Kidney glomerular epithelial cell (primary cell): ENCODE results near the gene CDC42BPA.

Source experiments
- DNase-seq: peaks from one replicate; lab custom pipeline; 2025; lab: John Stamatoyannopoulos, UW

Gene CDC42BPA

DNA sequence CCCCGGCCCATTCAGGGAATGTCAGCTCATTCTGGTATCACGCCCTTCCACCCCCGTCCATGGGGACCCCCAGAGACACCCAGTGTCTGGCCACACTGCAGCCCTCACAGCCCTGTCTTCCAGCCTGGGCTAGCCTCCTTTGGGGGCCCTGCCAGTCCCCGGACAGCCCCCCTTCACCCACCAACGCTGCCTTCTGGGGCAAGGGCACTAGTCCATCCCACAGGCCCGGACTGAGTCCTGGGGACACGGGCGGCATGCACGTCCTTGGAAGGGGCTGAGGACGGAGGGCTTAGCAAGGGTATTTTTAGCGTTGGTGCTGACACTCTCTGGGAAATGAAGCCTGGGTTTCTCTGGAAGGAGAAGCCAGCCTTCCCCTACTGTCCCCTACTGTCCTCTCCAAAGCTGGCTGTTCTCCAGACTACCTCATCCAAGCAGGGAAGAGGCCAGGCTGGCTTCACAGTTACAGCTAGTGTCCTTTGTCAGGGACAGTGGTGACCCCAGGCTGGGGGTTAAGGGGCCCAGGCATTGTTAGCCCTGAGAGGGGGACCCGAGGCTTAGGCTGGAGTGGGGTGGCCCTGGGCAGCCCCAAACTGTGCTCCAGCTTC is 338.7 kb downstream of the CDC42BPA start:
- DNase-seq: no peak

DNA sequence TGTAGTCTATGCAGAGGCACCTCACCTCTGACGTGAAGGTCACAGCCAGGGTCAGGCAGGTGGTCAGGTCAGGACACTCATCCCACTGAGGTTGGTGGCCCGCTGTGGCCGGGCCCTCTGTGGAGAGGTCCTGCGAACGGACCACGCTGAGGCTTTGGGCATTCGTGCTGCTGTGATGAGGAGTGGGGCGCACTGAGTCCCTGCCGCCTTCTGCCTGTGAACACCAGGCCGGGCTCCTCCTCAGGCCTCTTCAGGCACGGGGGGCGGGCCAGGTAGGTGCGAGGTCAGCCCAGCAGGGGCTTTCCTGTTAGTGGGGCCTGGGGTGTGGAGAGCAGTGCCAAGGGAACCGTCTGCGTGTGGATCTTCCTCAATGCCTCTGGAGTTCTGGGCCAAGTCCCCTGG is 339.2 kb downstream of the CDC42BPA start:
- DNase-seq: no peak

DNA sequence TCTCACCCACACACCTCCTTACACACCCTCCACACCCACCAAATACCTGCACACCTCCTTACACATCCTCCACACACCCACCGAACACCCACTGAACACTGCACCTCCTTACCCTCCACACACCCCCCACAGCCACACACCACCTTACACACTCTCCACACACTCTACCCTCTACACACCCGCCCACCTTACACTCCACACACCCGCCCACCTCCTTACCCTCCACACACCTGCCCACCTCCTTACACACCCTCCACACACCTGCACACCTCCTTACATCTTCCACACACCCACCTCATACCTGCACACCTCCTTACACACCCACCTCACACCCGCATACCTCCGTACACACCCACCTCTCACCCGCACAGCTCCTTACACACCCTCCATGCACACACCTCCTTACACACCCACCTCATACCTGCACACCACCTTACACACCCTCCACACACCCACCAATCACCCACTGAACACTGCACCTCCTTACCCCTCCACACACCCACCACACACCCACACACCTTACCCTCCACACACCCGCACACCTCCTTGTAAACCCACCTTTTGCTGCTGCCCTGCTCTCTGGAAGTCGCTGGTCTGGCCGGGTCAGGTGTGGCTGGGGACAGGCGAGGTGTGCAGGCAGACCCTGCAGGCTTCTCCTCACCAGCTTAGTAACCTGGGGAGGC is 339.7 kb downstream of the CDC42BPA start:
- no peak for DNase-seq

- DNase-seq: no peak
These were observed 340.5 kb downstream of the CDC42BPA start for GRCh38 chr1:226977643-226978431.

- DNase-seq: no peak
These were observed 341.2 kb downstream of the CDC42BPA start for GRCh38 chr1:226976978-226977642.

- no peak for DNase-seq
These were observed 341.9 kb downstream of the CDC42BPA start for GRCh38 chr1:226976276-226976977.

DNA sequence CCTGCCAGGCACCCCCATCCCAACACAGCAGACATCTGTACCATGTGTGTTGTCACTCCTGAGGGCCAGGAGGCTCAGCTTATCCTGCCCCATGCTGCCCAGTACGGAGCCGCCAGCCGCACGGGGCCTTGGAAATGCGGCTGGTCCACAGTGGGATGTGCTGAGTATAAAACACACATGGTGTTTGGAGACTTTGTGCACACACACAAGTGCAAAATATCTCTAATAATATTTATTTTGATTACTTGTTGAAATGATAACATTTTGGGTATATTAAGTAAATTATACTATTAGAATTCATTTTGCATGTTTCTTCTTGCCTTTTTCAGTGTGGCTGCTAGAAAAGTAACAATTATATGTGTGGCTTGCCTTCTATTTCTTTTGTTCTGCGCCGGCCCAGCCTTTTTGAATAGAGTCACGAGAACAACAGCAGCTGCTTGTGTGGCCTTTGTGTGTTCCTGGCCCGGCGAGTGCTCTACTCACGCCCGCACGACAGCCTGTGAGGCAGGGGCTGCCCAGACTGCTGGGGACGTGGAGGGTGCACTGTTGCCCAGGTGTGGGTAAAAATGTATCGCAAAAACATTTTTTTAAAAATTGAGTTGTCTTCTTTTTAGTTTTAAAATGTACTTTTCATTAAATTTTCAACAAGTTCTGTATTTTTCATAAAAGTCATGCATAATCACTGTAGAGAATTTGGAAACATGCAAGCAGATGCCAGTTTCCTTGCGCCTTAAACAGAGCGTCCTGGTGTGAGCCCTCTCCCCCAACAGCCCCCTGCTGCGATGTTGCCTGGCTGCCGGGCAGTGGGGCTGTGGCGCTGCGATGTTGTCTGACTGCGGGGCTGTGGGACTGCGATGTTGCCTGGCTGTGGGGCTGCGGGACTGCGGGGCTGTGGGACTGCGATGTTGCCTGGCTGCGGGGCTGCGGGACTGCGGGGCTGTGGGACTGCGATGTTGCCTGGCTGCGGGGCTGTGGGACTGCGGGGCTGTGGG is 342.7 kb downstream of the CDC42BPA start:
- no peak for DNase-seq

GRCh38 chr1:226974544-226975258 is 343.6 kb downstream of the CDC42BPA start:
- DNase-seq: no peak

- no peak for DNase-seq
These were observed 344.3 kb downstream of the CDC42BPA start for GRCh38 chr1:226973898-226974543.

GRCh38 chr1:226973371-226973897 is 344.9 kb downstream of the CDC42BPA start:
- no peak for DNase-seq

DNA sequence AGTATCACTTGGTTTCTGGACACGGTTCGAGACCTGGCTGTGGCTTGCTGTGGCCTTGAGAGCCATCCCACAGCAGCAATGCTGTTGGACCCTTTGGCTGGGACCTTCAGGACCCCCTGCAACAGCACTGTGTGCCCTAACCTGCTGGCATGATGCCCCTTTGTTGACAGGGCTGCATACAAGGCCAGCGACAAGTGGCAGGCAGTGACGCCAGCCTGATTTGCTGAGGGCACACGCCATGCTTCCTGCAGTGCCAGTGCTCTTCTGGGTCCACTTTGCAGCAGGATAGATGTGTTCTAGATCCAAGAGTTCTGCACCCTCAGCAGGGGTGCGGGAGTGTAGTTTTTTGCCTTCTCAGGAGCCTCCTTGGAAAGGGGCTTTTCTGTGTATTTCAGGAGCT is 345.4 kb downstream of the CDC42BPA start:
- no peak for DNase-seq

DNA sequence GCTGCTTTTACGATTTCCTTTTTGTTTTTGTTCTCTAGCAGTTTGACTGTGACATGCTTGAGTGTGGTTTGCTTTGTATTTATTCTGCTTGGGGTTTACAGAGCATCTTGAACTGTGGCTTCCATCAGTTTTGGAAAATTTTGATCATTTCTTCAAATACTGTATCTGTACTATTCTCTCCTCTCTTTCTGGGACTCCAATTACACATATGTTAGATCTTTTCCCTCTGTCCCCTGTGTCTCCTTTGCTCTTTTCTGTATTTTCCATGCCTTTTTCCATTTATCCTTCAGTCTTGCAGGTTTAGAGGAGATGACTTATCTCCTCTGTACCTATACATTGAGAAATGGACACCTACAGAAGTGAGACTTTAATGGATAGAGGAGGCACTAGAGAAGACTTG is 346.5 kb downstream of the CDC42BPA start:
- no peak for DNase-seq

GRCh38 chr1:226967665-226968064 is 350.6 kb downstream of the CDC42BPA start:
- no peak for DNase-seq

DNA sequence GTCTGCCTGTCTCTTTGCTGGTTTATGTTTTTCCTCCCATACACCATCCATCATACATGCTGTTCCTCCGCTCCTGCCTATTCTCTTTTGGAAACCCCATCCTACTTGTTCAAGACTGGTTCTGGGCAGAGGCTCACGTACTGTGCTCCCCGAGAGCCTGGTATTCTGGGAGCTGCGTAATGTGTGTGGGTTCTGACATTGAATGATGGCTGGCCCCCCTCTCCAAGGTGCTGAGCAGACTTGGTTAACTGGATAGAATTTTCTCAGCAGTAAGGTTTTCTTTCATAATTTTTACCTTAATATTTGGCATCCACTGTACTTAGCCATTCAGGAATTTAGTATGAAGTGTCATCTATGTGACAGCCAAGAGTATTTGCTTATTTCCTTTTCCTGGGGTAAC is 351.6 kb downstream of the CDC42BPA start:
- no peak for DNase-seq

- DNase-seq: no peak
These were observed 352.5 kb downstream of the CDC42BPA start for GRCh38 chr1:226965581-226966440.

DNA sequence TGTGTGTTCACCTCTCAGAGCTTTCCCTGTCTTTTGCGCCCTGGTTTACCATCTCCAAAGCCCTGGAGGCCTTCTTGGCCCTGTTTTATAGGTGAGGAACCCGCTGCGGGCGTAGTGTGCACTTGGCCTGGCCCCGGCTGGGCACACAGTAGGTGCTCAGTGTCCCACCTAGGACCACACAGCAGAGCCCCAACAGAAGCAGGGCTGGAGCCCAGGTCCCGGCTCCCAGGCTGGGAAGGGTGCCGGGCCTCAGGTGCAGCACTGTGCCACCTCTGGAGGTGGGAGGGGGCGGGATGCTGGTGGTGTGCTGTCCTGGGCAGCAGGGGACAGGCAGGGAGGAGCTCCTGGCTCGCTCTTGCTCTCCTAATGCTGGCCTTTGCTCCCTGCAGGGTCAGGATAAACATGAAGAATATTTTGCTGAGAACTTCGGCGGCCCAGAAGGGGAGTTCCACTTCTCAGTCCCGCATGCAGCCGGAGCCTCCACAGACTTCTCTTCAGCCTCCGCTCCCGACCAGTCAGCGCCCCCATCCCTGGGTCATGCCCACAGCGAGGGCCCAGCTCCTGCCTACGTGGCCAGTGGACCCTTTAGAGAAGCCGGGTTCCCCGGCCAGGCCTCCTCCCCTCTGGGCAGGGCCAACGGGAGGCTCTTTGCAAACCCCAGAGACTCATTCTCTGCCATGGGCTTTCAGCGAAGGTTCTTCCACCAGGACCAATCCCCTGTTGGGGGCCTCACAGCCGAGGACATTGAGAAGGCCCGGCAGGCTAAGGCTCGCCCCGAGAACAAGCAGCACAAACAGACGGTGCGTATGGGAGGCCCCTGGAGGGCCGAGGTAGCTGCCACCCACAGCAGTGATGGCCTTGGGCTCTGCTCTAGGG is 353.4 kb downstream of the CDC42BPA start:
- DNase-seq: no peak

DNA sequence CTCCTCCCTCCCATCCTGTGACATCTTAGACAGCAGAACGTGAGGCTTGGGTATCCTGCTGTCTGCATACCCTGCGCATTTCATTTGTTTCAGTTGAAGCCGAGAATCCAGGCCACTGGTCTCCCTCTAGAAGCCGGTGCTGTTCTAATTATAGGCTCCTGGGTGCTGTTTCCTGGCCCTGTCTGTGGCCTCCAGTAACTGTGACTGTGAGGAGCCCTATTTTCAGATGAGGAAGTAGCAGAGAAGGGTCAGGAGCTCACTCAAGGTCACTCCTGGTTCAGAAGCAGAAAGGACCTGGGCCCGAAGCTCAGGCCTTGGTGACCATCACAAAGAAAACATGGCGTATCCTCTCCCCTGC is 354.2 kb downstream of the CDC42BPA start:
- no peak for DNase-seq
